Measurements from ENCODE around the gene PPP2R5C.

DNA sequence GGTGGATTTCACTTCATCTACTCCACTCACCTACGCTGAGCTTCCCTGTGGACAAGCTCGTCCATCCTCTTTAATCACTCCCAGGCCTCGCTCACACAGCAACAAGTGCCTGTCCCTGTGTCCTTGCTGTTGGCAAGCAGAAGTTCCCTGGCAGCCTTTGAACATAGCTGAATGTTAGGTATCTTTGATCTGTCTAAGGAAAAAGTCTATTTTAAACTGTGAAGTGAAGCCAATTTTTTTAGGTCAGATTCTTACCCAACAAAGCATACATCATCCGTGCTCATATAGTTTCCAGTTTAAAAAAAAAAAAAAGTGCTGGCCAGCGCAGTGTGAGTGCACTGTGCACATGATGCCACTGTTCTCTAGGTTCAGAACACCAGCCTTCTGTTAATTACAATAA lies 36.3 kb downstream of the PPP2R5C start:
- TF ChIP-seq EP300 (IDR thresholded peaks at IDR 0.05; ENCODE audit: borderline replicate concordance), result no peak
- TF ChIP-seq YY1 (IDR thresholded peaks at IDR 0.05; ENCODE audit: low read depth), result no peak
- TF ChIP-seq CREB1 (IDR thresholded peaks at IDR 0.05; ENCODE audit: low read depth), result no peak
- no peak for TF ChIP-seq TAF1 (IDR thresholded peaks at IDR 0.05; ENCODE audit: low read depth)
- no peak for TF ChIP-seq CEBPB (IDR thresholded peaks at IDR 0.05)
- no peak for TF ChIP-seq TEAD4 (IDR thresholded peaks at IDR 0.05)
- TF ChIP-seq, protein P1, sequence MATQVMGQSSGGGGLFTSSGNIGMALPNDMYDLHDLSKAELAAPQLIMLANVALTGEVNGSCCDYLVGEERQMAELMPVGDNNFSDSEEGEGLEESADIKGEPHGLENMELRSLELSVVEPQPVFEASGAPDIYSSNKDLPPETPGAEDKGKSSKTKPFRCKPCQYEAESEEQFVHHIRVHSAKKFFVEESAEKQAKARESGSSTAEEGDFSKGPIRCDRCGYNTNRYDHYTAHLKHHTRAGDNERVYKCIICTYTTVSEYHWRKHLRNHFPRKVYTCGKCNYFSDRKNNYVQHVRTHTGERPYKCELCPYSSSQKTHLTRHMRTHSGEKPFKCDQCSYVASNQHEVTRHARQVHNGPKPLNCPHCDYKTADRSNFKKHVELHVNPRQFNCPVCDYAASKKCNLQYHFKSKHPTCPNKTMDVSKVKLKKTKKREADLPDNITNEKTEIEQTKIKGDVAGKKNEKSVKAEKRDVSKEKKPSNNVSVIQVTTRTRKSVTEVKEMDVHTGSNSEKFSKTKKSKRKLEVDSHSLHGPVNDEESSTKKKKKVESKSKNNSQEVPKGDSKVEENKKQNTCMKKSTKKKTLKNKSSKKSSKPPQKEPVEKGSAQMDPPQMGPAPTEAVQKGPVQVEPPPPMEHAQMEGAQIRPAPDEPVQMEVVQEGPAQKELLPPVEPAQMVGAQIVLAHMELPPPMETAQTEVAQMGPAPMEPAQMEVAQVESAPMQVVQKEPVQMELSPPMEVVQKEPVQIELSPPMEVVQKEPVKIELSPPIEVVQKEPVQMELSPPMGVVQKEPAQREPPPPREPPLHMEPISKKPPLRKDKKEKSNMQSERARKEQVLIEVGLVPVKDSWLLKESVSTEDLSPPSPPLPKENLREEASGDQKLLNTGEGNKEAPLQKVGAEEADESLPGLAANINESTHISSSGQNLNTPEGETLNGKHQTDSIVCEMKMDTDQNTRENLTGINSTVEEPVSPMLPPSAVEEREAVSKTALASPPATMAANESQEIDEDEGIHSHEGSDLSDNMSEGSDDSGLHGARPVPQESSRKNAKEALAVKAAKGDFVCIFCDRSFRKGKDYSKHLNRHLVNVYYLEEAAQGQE (IDR thresholded peaks at IDR 0.05; ENCODE audit: low read depth), result no peak
